Measurements from ENCODE around the gene ATP2A3.

ATP2A3 gene

GRCh38 chr17:4004517-4005295 is 40.5 kb upstream of the ATP2A3 start:
- TF ChIP-seq CTCF (conservative IDR thresholded peaks at IDR 0.05; ENCODE audit: low read length) = peak; percentile 92
- no peak for TF ChIP-seq EZH2phosphoT487 (IDR thresholded peaks at IDR 0.05; ENCODE audit: borderline replicate concordance)
- no peaks in the 10 kb centered on the region for H3F3A ChIP-seq (ENCODE audit: low read depth)
- H4K20me1 ChIP-seq (ENCODE audit: insufficient read depth, low read length, poor library complexity, severe bottlenecking) = no peaks in the 10 kb centered on the region
- peaks cover 11% of the 10 kb centered on the region for H3K4me1 ChIP-seq (ENCODE audit: insufficient read depth, low read length, poor library complexity, severe bottlenecking)
- H3K27me3 ChIP-seq (ENCODE audit: insufficient read depth, low read length, poor library complexity, severe bottlenecking) = no peaks in the 10 kb centered on the region
- no peaks in the 10 kb centered on the region for H3K79me2 ChIP-seq (ENCODE audit: insufficient read depth, low read length)
- H3K9me2 ChIP-seq (replicated peaks; ENCODE audit: low read depth, low read length) = no peaks in the 10 kb centered on the region
- no peak overlapping the region for H2AFZ ChIP-seq (ENCODE audit: low read length)
- H3K9me3 ChIP-seq (ENCODE audit: insufficient read depth, low read depth, low read length) = no peaks in the 10 kb centered on the region
- H3K36me3 ChIP-seq (ENCODE audit: insufficient read depth, low read length) = peaks cover 33% of the 10 kb centered on the region; the same call in 1 of the 2 replicates
- H3K4me2 ChIP-seq (ENCODE audit: low read depth, low read length, poor library complexity, severe bottlenecking) = no peak overlapping the region
- H3K9ac ChIP-seq (ENCODE audit: low read depth, low read length, poor library complexity, severe bottlenecking) = no peak overlapping the region
- H3K4me3 ChIP-seq (ENCODE audit: low read length, poor library complexity, severe bottlenecking) = no peak overlapping the region

DNA sequence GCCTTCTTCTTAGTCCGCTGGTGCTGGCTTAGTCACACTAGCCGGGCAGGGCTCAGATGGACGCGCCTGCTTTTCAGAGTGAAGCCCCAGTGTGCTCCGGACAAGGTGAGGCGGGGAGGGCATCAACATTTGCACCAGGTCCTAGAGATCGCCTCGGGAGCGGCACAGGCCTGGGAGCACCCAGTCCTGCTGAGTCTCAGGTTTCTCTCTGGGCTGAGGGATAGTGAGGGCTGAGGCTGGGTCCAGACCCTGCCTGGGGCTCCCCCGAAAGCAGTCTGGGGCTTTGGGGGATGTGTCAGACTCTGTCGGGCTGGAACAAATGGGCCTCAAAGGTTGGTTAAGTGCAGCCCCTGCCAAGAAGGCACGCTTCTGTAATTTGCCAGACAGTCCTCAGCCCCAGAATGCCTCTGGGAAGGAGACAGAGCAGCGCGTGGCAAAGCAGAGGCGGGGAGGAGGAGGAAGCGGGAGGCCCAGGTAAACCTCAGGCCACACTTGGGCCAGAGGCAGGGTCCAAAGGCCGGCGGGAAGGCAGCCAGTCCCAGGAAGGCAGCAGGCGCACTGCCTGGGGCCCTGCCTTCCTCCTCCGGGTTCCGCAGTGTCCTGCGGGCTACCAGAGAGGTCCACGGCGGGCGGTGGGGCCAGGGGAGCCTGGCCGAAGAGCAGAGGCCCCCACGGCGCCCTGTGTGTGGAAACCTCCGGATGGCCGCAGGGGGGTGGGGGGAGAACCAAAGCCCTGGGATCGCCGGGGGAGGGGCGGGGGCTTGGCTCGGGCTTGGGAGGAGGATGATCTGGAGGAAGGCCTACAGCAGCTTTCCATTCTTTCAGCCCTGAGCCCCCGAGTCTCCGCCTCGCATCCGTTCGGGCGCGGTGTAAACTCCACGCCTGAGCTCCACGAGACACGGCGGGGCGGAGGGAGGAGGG is 39.5 kb upstream of the ATP2A3 start:
- H2AFZ ChIP-seq (ENCODE audit: low read length) = no peak overlapping the region
- no peaks in the 10 kb centered on the region for H3K9me3 ChIP-seq (ENCODE audit: insufficient read depth, low read depth, low read length)
- no peaks in the 10 kb centered on the region for H3K27me3 ChIP-seq (ENCODE audit: insufficient read depth, low read length, poor library complexity, severe bottlenecking)
- no peaks in the 10 kb centered on the region for H3K9me2 ChIP-seq (replicated peaks; ENCODE audit: low read depth, low read length)
- H3K79me2 ChIP-seq (ENCODE audit: insufficient read depth, low read length) = no peaks in the 10 kb centered on the region
- H3K4me3 ChIP-seq (ENCODE audit: low read length, poor library complexity, severe bottlenecking) = no peak overlapping the region
- H3F3A ChIP-seq (ENCODE audit: low read depth) = no peaks in the 10 kb centered on the region
- peaks cover 23% of the 10 kb centered on the region; the same call in 1 of the 2 replicates for H3K36me3 ChIP-seq (ENCODE audit: insufficient read depth, low read length)
- TF ChIP-seq EZH2phosphoT487 (IDR thresholded peaks at IDR 0.05; ENCODE audit: borderline replicate concordance) (no peak), CTCF (conservative IDR thresholded peaks at IDR 0.05; ENCODE audit: low read length) (no peak)
- H3K9ac ChIP-seq (ENCODE audit: low read depth, low read length, poor library complexity, severe bottlenecking) = no peak overlapping the region
- H3K4me2 ChIP-seq (ENCODE audit: low read depth, low read length, poor library complexity, severe bottlenecking) = no peak overlapping the region
- no peaks in the 10 kb centered on the region for H4K20me1 ChIP-seq (ENCODE audit: insufficient read depth, low read length, poor library complexity, severe bottlenecking)
- peaks cover 11% of the 10 kb centered on the region for H3K4me1 ChIP-seq (ENCODE audit: insufficient read depth, low read length, poor library complexity, severe bottlenecking)

- H3K79me2 ChIP-seq (ENCODE audit: insufficient read depth, low read length) = no peaks in the 10 kb centered on the region
- no peak overlapping the region for H3K9ac ChIP-seq (ENCODE audit: low read depth, low read length, poor library complexity, severe bottlenecking)
- no peak overlapping the region for H2AFZ ChIP-seq (ENCODE audit: low read length)
- H3K4me2 ChIP-seq (ENCODE audit: low read depth, low read length, poor library complexity, severe bottlenecking) = no peak overlapping the region
- H3K4me3 ChIP-seq (ENCODE audit: low read length, poor library complexity, severe bottlenecking) = no peak overlapping the region
- no peaks in the 10 kb centered on the region for H3K9me2 ChIP-seq (replicated peaks; ENCODE audit: low read depth, low read length)
- no peaks in the 10 kb centered on the region for H3K9me3 ChIP-seq (ENCODE audit: insufficient read depth, low read depth, low read length)
- peaks cover 11% of the 10 kb centered on the region for H3K4me1 ChIP-seq (ENCODE audit: insufficient read depth, low read length, poor library complexity, severe bottlenecking)
- TF ChIP-seq EZH2phosphoT487 (IDR thresholded peaks at IDR 0.05; ENCODE audit: borderline replicate concordance) (no peak), CTCF (conservative IDR thresholded peaks at IDR 0.05; ENCODE audit: low read length) (no peak)
- H3F3A ChIP-seq (ENCODE audit: low read depth) = no peaks in the 10 kb centered on the region
- H3K36me3 ChIP-seq (ENCODE audit: insufficient read depth, low read length) = peaks cover 17% of the 10 kb centered on the region; the same call in 1 of the 2 replicates
- H4K20me1 ChIP-seq (ENCODE audit: insufficient read depth, low read length, poor library complexity, severe bottlenecking) = no peaks in the 10 kb centered on the region
- no peaks in the 10 kb centered on the region for H3K27me3 ChIP-seq (ENCODE audit: insufficient read depth, low read length, poor library complexity, severe bottlenecking)
These were observed 38.9 kb upstream of the ATP2A3 start for GRCh38 chr17:4003131-4003500.
